HepG2 (cell line): ENCODE results near the gene LSM2. TPM values are rescaled to one million over a fixed set of nuclear protein-coding genes. Genes with fewer than 3 reads are reported as not detected.

Source experiments
- ATAC-seq: fragments of 200-7000 bp; cut with Tn5 transposase; 3 replicates; pipeline ENCODE4 v1.9.1; 2020; ENCODE audit warnings: mild to moderate bottlenecking, moderate library complexity
- BruUV-seq: library from RNA; stranded (reverse); fragments of 400-500 nt; replicated peaks from 2 replicates; lab custom pipeline; 2021; lab: Mats Ljungman, UMichigan
- CTCF ChIA-PET: fragments of 300-600 bp; formaldehyde crosslinking; extraction: SDS; loops from one replicate; lab custom pipeline; 2021; ENCODE audit warnings: low total read pairs, inconsistent platforms, low intra/inter-chr PET ratio; lab: Yijun Ruan, JAX
- POLR2A ChIA-PET: fragments of 350-600 bp; sonication (Branson Sonifier 250); formaldehyde crosslinking; loops from one replicate; lab custom pipeline; 2020; ENCODE audit warnings: antibody characterized with exemption, inconsistent platforms; lab: Yijun Ruan, JAX
- DNase-seq: peaks from one replicate; pipeline ENCODE4 v3.0.0-alpha.2; 2015; ENCODE audit warnings: low spot score
- FAIRE-seq: peaks from 3 replicates; lab custom pipeline; 2011; peaks lifted over from hg19 to GRCh38; lab: Jason Lieb, UNC
- H2AFZ ChIP-seq: one replicate; pipeline ENCODE4 v1.6.1; 2011; ENCODE audit warnings: low read length, inconsistent platforms
- H3K27ac ChIP-seq: fragments of 300-600 bp; 3 replicates; pipeline ENCODE4 v1.8.0; 2011; ENCODE audit warnings: mixed run types, mild to moderate bottlenecking, mixed read lengths, low read length, inconsistent platforms; ENCODE audit not compliant: insufficient read depth; ENCODE audit errors: extremely low read length
- H3K27me3 ChIP-seq, 2 experiments: fragments of 200-600 bp in 1 of 2; 2 replicates in 1 of 2; 3 replicates in 1 of 2; pipeline versions ENCODE4 v1.6.0 to v1.8.0; 2011; ENCODE audit warnings: low read length in 2 of 2, mild to moderate bottlenecking in 2 of 2, moderate library complexity in 2 of 2, inconsistent platforms in 1 of 2; ENCODE audit not compliant: insufficient read depth in 2 of 2, control insufficient read depth in 1 of 2
- H3K36me3 ChIP-seq, 2 experiments: fragments of 200-600 bp in 1 of 2; replicated peaks in 1 of 2; 2 replicates in 1 of 2; 3 replicates in 1 of 2; pipeline versions ENCODE4 v1.5.1 to v1.8.0; 2011; ENCODE audit warnings: low read length in 2 of 2, inconsistent platforms in 1 of 2; ENCODE audit not compliant: insufficient read depth in 2 of 2, control insufficient read depth in 1 of 2
- H3K4me1 ChIP-seq: 2 replicates; pipeline ENCODE4 v1.5.1; 2012; ENCODE audit warnings: low read length, inconsistent platforms; ENCODE audit not compliant: insufficient read depth
- H3K4me2 ChIP-seq: 2 replicates; pipeline ENCODE4 v1.6.0; 2011; ENCODE audit warnings: low read depth, low read length, inconsistent platforms
- H3K4me3 ChIP-seq, 3 experiments: fragments of 200-600 bp in 1 of 3; sonication (generic), shearing (Covaris generic) in 1 of 3; replicated peaks in 1 of 3; 2 replicates each; pipeline ENCODE4 v1.5.1; 2011 to 2016; ENCODE audit warnings: low read length in 3 of 3, inconsistent platforms in 2 of 3, low read depth in 2 of 3, mild to moderate bottlenecking in 2 of 3, control low read depth in 1 of 3, mixed read lengths in 1 of 3; ENCODE audit not compliant: insufficient read depth in 1 of 3
- H3K79me2 ChIP-seq: one replicate; pipeline ENCODE4 v1.6.1; 2011; ENCODE audit warnings: low read length, inconsistent platforms; ENCODE audit not compliant: insufficient read depth
- H3K9ac ChIP-seq: 2 replicates; pipeline ENCODE4 v1.6.0; 2011; ENCODE audit warnings: mild to moderate bottlenecking, low read depth, low read length, inconsistent platforms; ENCODE audit not compliant: insufficient read depth
- H3K9me3 ChIP-seq: 2 replicates; pipeline ENCODE4 v1.5.1; 2012; ENCODE audit warnings: mild to moderate bottlenecking, low read length
- H4K20me1 ChIP-seq: 2 replicates; pipeline ENCODE4 v1.6.0; 2011; ENCODE audit warnings: inconsistent platforms, mild to moderate bottlenecking, low read length, moderate library complexity; ENCODE audit not compliant: insufficient read depth
- FLYWCH1 ChIP-seq: sonication (generic); formaldehyde crosslinking; IDR thresholded peaks from 2 replicates; pipeline ENCODE4 v1.8.1; 2023; ENCODE audit warnings: mild to moderate bottlenecking, missing genetic modification reagents
- FOSL1 ChIP-seq: sonication (generic); formaldehyde crosslinking; IDR thresholded peaks from 2 replicates; pipeline ENCODE4 v1.9.0; 2021; ENCODE audit warnings: missing genetic modification reagents, borderline replicate concordance
- FOXK1 ChIP-seq: sonication (generic); formaldehyde crosslinking; IDR thresholded peaks from 2 replicates; pipeline ENCODE4 v1.4.0; 2020; ENCODE audit warnings: low read depth, missing genetic modification reagents, borderline replicate concordance
- RCOR2 ChIP-seq: IDR thresholded peaks from 2 replicates; pipeline ENCODE4 v1.6.1; 2016; ENCODE audit warnings: missing biosample characterization, missing genetic modification reagents
- RNF2 ChIP-seq: fragments of 450-650 bp; conservative IDR thresholded peaks from 2 replicates; pipeline ENCODE4 v1.6.1; 2016; ENCODE audit warnings: low read depth
- SAP130 ChIP-seq: IDR thresholded peaks from 2 replicates; pipeline ENCODE4 v1.6.1; 2016; ENCODE audit warnings: low read depth
- SMARCC2 ChIP-seq: fragments of 450-650 bp; IDR thresholded peaks from 2 replicates; pipeline ENCODE4 v1.6.1; 2017; ENCODE audit warnings: antibody characterized with exemption, mild to moderate bottlenecking
- ZNF343 ChIP-seq: sonication (generic); formaldehyde crosslinking; IDR thresholded peaks from 2 replicates; pipeline ENCODE4 v1.4.0; 2020; ENCODE audit warnings: mild to moderate bottlenecking, missing genetic modification reagents
- ZNF782 ChIP-seq: sonication (generic); formaldehyde crosslinking; IDR thresholded peaks from 2 replicates; pipeline ENCODE4 v1.4.0; 2020; ENCODE audit warnings: missing genetic modification reagents, mild to moderate bottlenecking, borderline replicate concordance
- ZSCAN9 ChIP-seq: IDR thresholded peaks from 2 replicates; pipeline ENCODE4 v1.6.1; 2016; ENCODE audit warnings: borderline replicate concordance
- WGBS: methylation state at CpG from one replicate; pipeline ENCODE4 v1.1.6; 2017; ENCODE audit warnings: low lambda C conversion rate; 5-methylcytosine and 5-hydroxymethylcytosine counted together
- in situ Hi-C: cut with HindIII; loops from 2 replicates; pipeline ENCODE4 v1.10.0; 2017; ENCODE audit warnings: low pct_unique_long_range_greater_than_20kb; ENCODE audit not compliant: extremely low pct_ligation_motif_present
- intact Hi-C: fragments of 100-400 bp; cut with micrococcal nuclease; formaldehyde crosslinking; loops from one replicate; pipeline ENCODE4 v1.10.0; 2022; ENCODE audit not compliant: unreplicated experiment
- polyA plus RNA-seq, 8 experiments: library from polyadenylated mRNA; depleted of rRNA in 3 of 8; stranded (reverse) in 7 of 8; unstranded in 1 of 8; fragments of >200 nt; fragmentation: Illumina TruSeq in 4 of 8; extraction: Trizol in 4 of 8; gene quantifications; 2 replicates each; pipeline versions ENCODE4 v1.2.1 to v1.2.3, GENCODE V29; 2011 to 2016; ENCODE audit warnings: low read depth in 4 of 8, missing spikeins in 1 of 8, mixed read lengths in 1 of 8; ENCODE audit not compliant: insufficient read depth in 1 of 8
- total RNA-seq, 5 experiments: library from RNA; depleted of rRNA; stranded (reverse); fragments of >200 nt; fragmentation: Illumina TruSeq; extraction: Trizol; gene quantifications; 2 replicates each; pipeline ENCODE4 v1.2.3, GENCODE V29; 2016; ENCODE audit warnings: low read depth in 1 of 5
- TF ChIP-seq, protein P1 (sequence below): sonication (generic); formaldehyde crosslinking; IDR thresholded peaks from 2 replicates; pipeline ENCODE4 v1.4.0; 2020; ENCODE audit warnings: missing genetic modification reagents
- TF ChIP-seq, protein P2 (sequence below): IDR thresholded peaks from 2 replicates; pipeline ENCODE4 v1.6.1; 2016; ENCODE audit warnings: missing genetic modification reagents, missing compliant biosample characterization
- TF ChIP-seq, protein P3 (sequence below): sonication (generic); formaldehyde crosslinking; IDR thresholded peaks from 2 replicates; pipeline ENCODE4 v1.5.1; 2020; ENCODE audit warnings: mild to moderate bottlenecking, missing genetic modification reagents, borderline replicate concordance
- TF ChIP-seq, protein P4 (sequence below): sonication (generic); formaldehyde crosslinking; IDR thresholded peaks from 2 replicates; pipeline ENCODE4 v1.5.0; 2020; ENCODE audit warnings: mild to moderate bottlenecking, missing genetic modification reagents

The LSM2 gene
- total and polyA plus RNA-seq, 2 of the 13 experiments (the other 11 are each of a cell fraction or from before 2014, with no cell fraction given), result 69.4 to 90.5 TPM

DNA sequence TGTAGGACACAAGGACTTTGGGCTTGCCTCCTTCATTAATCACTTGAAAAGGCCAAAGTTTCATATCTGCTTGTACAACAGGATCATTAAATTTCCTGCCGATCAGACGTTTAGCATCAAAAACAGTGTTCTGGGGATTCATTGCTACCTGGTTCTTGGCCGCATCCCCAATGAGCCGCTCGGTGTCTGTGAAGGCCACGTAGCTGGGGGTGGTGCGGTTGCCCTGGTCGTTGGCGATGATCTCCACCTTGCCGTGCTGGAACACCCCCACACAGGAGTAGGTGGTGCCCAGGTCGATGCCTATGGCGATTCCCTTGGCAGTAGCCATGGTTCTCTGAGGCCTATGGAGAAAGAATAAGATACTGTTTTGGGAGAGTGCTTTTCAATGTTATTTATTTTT lies 4.9 kb upstream of the LSM2 start:
- FAIRE-seq (no peak), DNase-seq (no peak), ATAC-seq (no peak)
- Histone ChIP-seq H3K27me3 (no peaks in the 10 kb centered on the region), H4K20me1 (no peaks in the 10 kb centered on the region), H3K9me3 (no peaks in the 10 kb centered on the region), H3K4me3 (no peak overlapping the region), H3K4me1 (peaks cover 36% of the 10 kb centered on the region), H3K27ac (no peak overlapping the region), H3K9ac (no peak overlapping the region), H3K36me3 (no peaks in the 10 kb centered on the region), H3K4me2 (no peak overlapping the region), H2AFZ (no peak overlapping the region), H3K79me2 (no peaks in the 10 kb centered on the region)
- 79% methylated on average over 12 of the region's 12 CpGs for WGBS
- intact Hi-C loops (no loop called here), in situ Hi-C loops (no loop called here)
- TF ChIP-seq, protein P1, sequence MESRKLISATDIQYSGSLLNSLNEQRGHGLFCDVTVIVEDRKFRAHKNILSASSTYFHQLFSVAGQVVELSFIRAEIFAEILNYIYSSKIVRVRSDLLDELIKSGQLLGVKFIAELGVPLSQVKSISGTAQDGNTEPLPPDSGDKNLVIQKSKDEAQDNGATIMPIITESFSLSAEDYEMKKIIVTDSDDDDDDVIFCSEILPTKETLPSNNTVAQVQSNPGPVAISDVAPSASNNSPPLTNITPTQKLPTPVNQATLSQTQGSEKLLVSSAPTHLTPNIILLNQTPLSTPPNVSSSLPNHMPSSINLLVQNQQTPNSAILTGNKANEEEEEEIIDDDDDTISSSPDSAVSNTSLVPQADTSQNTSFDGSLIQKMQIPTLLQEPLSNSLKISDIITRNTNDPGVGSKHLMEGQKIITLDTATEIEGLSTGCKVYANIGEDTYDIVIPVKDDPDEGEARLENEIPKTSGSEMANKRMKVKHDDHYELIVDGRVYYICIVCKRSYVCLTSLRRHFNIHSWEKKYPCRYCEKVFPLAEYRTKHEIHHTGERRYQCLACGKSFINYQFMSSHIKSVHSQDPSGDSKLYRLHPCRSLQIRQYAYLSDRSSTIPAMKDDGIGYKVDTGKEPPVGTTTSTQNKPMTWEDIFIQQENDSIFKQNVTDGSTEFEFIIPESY, result no peak
- TF ChIP-seq RNF2 (no peak), ZSCAN9 (CRISPR knock-in tag) (no peak), FOSL1 (CRISPR knock-in tag) (no peak), SAP130 (no peak), FLYWCH1 (CRISPR knock-in tag) (no peak), RCOR2 (CRISPR knock-in tag) (no peak), SMARCC2 (no peak), ZNF782 (CRISPR knock-in tag) (no peak), ZNF343 (CRISPR knock-in tag) (no peak), FOXK1 (CRISPR knock-in tag) (no peak)
- TF ChIP-seq, protein P2, sequence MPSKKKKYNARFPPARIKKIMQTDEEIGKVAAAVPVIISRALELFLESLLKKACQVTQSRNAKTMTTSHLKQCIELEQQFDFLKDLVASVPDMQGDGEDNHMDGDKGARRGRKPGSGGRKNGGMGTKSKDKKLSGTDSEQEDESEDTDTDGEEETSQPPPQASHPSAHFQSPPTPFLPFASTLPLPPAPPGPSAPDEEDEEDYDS (CRISPR knock-in tag), result no peak
- TF ChIP-seq, protein P3, sequence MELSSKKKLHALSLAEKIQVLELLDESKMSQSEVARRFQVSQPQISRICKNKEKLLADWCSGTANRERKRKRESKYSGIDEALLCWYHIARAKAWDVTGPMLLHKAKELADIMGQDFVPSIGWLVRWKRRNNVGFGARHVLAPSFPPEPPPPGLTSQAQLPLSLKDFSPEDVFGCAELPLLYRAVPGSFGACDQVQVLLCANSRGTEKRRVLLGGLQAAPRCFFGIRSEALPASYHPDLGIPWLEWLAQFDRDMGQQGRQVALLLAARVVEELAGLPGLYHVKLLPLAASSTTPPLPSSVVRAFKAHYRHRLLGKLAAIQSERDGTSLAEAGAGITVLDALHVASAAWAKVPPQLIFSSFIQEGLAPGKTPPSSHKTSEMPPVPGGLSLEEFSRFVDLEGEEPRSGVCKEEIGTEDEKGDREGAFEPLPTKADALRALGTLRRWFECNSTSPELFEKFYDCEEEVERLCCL (CRISPR knock-in tag), result no peak
- TF ChIP-seq, protein P4, sequence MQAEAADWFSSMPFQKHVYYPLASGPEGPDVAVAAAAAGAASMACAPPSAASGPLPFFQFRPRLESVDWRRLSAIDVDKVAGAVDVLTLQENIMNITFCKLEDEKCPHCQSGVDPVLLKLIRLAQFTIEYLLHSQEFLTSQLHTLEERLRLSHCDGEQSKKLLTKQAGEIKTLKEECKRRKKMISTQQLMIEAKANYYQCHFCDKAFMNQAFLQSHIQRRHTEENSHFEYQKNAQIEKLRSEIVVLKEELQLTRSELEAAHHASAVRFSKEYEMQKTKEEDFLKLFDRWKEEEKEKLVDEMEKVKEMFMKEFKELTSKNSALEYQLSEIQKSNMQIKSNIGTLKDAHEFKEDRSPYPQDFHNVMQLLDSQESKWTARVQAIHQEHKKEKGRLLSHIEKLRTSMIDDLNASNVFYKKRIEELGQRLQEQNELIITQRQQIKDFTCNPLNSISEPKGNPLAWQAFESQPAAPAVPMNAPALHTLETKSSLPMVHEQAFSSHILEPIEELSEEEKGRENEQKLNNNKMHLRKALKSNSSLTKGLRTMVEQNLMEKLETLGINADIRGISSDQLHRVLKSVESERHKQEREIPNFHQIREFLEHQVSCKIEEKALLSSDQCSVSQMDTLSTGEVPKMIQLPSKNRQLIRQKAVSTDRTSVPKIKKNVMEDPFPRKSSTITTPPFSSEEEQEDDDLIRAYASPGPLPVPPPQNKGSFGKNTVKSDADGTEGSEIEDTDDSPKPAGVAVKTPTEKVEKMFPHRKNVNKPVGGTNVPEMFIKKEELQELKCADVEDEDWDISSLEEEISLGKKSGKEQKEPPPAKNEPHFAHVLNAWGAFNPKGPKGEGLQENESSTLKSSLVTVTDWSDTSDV, result no peak
- ChIA-PET POLR2A (interaction anchor here (1.1 kb wide), 1 partner anchor 74 kb away, joined by 4 read pairs; no protein-coding TSS in a partner anchor), CTCF (no interaction called here)
- BruUV-seq, result no TSS peak
